GM19099 (cell line): Measurements from ENCODE around the gene PHF12.

Source experiments
- POLR2A ChIP-seq: IDR thresholded peaks from 3 replicates; pipeline ENCODE4 v1.6.1; 2011; ENCODE audit warnings: low read depth; ENCODE audit not compliant: insufficient read length; ENCODE audit errors: extremely low read depth

The PHF12 gene

DNA sequence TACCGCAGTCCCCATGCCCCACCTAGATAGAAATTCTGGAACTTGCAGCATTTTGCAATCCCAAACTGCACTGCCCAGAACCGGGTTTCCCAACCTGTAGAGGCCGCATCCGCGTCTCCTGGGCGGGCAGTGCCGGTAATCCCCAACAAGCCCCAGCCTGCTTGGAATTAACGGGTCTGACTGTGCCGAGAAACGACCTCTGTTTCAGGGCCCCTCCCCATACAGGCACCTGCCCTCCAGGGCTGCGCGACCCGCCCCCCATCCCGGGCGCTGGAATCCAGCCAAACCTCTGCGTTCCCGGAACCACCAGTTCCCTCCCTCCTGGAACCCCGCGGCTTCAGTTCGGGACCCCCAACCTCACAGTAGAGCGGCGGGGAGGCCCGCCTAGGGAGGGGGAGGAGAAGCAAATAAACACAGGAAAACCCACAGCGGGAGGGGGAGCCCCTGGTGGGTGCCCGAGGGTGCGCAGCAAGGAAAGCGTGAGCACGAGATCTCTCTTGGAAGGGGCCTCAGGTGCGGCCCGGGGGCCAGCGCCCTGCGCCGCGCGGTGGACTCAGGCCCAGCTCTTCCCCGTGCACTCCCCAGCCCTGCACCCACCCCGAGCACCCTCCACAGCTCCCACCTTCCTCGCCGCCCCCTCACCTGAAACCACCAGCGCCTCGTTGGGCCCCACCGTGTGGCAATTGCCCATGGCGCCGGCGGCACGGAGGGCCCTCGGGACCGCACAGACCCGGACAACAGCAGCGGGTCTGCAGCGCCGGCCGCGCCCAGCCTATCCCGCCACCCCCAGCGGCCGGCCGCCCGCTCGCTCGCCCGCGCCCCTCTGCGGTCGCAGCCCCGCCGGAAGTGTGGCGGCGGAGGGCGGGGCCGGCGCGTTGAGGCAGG is 54.2 kb downstream of the PHF12 start, which contains the start of gene FLOT2:
FLOT2 (minus strand) TSS at position 850 of the 885 bp plus-strand sequence; CDS start at position 691, 159 bp downstream.
- TF ChIP-seq POLR2A, result peak; percentile 43

DNA sequence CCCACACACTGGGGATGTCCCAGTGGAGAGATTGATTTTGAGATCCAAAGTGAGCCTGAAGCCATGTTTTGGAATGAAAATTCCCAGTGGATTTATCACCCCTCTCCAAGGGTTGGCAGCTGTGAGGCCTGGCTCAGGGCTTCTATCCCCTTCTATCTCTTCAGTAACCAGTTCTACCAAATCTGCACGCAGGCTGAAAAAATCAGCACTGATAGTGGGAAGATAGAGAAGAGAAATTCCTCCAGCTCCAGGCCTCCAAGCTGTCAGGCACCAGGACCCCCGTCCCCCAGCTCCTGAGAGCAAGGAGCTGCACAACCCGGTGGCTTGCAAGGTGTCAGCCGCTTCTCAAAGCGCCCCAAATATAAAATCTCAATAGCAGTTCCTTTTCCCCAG is 54.8 kb downstream of the PHF12 start:
- no peak for TF ChIP-seq POLR2A

DNA sequence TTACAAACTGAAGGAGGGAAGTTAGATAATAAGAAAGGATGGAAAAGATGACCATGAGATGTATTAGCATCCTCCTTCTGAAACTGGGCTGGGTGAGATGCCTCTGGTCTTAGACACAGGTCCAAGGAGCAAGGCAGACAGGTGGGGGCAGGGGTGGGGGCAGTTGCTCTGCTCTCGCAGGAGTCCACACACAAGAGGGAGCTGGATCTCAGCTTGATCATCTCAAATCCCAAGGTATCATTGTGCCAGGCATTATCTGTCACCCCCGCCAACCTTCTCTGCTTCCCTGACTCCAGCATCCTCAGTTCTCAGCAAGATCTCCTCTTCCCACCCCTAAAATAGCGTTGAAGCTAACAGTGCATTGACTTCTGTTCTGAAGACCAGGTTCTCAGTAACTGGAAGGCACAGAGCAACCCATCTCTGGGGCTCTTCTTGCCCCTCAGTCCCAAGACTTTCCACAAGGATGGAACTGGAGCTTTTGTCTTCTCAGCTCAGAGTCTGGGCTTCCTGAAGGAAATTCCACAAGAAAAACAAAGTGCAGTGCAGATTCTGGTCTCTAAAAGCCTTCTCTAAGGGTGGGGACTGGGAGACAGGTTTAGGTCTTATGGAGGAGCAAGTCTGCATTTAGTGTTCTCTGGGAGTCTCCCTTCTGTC is 55.4 kb downstream of the PHF12 start:
- no peak for TF ChIP-seq POLR2A

DNA sequence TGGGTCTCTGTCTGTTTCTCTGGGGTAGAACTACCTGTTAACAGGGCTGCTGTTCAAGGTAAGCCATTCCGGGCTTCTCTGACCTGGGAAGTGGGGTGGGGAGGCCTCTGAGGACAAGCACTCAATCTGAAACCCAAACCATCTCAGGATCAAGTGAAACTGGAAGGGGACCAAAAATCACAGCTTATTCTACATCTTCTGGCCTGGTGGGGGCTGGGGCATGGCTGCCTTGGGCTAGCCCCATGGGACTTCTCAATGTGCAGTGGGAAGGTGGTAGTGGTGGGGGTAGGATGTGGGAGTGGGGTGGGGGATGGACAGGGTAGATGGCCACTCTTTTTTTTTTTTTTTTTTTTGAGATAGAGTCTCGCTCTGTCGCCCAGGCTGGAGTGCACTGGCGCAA is 59.3 kb downstream of the PHF12 start:
- TF ChIP-seq POLR2A, result no peak

DNA sequence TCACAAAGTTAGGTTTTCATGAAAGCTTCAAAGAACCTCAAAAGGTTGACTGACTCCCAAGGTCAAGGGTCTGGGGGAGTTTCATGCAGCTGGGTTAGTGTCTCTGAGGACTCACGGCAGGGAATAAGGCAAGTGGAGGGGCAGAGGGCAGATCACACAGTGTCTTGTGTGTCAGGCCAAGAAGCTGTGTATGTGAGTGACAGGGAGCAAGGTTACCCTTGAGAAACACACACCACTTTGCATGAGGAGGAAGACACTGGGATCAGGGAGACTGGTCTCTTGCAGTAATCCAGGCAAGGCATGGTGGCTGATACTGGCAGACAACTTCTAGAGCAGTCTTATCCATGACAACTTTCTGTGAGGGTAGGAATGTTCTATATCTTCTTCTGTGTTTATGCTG is 60.1 kb downstream of the PHF12 start:
- TF ChIP-seq POLR2A, result no peak

DNA sequence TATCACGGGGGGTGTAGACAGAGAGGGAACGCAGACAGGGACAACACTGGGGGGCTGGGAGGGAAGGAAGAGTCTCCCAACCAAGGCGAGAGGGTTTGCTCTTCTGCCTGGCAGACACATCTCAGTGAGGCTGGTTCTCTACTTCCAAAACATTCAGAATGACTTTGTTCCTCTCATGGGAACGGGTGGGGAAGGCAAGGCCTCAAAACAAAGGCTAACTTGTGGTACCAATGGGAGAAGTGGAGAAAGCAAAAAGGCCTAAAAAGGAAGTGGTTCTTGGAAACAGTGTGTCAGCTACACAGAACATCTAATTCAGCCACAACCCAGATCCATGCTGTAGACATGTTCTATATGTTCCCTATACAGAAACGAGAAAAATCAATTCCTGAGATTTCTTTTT is 61.3 kb downstream of the PHF12 start:
- no peak for TF ChIP-seq POLR2A

DNA sequence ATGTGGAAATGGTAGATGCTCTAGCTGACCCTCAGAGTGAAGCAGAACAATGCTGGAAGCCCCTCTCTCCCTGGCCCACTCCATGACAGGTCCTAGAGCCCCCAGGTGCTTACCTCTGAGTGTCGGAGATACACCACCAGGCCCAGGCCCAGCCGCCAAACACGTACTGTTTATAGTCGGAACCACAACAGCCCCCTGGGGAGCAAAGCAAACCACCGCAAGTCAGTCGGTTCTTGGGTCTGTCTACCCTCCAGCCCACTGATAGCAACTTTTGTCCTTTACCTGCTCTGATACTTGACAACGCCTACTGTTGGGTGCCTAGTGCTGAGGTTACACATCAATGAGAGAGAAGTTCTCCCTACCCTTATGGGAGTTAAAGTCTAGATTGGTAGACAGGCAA is 62.5 kb downstream of the PHF12 start:
- no peak for TF ChIP-seq POLR2A

DNA sequence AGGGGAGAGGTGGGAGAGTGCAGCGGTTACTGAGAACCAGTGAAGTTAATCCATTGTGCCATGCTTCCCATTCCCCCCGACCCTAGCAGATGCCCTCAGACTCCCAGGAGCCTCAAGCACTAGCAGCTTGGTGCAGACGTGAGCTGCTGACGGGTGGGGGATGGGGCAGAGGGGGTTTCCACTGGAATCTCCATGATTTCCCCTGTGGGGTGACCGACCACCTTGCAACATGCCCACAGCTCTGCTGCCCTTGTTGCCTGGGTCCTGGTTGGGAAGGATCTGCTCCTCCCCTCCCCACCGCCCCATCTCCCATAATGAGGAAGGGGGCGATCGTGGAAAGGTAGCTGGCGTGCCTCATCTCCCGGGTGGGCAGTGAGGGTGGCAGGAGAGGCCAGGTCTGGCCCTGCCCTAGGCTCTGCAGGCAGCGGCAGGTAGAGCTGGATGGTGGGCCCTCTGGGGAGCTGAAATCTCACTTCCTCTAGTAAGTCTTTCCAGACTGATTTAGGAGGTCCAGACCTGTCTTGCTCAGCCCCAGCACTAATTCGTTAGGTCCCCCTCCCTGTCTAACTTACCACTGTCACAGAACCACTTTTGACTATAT is 63.3 kb downstream of the PHF12 start:
- TF ChIP-seq POLR2A, result no peak

DNA sequence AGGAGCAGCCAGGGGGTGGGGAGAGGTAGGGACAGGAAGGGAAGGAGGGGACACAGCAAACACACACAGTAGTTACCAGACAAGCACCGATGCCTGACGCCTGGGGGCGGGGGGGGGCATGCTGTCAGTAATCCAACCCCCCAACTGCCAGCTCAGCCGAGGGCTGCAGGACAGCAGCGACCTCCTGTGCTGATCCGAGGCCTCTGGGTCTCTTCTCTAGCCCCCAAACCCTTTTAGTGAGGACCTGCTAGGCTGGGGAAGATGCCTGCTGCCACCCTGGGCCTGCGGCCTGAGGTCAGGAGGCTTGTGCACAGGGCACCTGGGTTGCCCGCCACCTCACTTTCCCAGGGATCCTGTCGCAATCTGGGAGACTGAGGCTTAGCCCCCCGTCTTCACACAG is 65.4 kb downstream of the PHF12 start:
- no peak for TF ChIP-seq POLR2A

DNA sequence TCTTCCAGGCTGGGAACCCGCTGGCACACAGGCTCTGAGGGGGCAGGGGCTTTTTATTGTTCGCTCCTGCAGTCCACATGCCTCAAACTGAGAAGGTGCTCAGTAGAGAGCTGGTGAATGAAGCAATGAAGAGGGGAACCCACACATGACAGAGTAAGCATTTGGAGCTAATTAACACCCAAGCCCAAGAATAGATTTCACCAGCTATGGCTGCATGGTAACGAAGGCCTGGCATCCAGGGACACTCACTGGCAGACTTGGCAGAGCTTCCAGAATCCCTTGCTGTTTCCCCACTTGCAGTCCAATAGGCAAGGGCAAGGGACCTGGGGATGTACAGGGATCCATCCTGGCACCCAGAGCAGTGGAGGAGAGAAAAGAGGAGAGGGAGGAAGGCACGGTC is 66.0 kb downstream of the PHF12 start:
- TF ChIP-seq POLR2A, result no peak

DNA sequence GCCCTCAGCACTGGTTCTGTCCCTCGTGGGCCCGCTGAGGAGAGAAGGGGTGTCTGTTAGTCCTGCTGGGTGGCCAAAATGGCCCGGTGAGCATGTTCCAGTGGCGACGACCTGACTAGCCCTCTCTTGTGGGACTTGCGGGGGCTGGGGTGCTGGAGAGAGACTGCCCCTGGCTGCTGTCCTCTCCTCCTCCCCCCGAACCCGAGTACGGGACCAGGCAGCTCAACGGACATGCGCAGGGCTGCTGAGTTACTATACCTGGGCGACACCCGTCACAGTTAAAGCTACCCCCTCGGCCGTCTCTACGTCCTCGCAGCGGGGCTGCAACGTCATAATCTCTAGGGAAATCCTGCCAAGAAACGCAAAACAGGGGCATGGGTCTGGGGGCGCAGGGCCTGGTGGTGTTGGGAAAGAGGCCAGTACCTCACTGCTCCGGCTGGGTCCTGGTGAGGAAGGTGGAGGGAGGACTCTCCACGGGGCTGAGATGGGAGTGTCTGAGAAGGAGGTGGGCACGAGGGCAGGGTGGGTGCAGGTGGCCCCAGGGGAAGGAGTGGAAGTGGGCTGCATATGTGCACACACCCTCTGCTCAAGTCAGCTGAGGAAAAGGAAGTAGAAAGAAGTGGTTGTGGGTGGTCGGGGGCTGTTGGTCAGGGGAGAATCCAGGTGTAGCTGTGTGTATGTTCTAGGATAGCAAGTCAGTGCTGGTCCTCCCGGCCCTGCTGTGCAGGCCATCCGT is 67.2 kb downstream of the PHF12 start:
- no peak for TF ChIP-seq POLR2A

DNA sequence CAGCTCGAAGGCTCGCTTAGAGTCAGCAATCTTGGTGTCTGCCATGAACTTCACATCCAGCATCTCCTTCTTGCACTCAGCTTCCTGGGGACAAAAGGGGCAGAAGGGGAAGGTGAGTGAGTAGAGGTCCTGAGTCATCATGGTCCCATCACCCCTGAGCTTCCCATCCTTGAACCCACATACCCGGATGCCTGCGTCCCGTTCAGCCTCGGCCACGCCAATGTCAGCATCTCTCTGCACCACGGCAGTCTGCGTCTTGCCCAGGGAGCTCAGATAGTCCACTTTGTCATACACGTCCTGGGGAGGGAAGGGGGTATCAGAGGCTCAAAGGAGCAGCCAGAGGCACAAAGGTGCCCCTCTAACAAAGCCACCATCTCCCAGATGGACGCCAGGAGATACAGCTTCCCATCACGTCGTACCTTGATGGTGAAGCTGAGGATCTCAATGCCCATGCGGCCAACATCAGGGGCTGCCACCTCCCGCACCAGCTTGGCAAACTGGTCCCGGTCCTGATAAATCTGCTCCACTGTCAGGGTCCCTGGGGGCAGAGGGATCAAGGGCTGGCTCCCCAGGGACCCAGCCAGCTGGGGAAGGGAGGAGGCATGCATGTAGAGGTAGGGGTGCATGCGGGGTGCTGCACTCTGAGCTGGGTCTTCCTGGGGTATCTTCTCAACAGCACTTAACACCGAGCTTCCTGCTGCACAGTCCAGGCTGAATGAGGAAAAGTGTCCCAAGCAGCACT is 69.0 kb downstream of the PHF12 start:
- no peak for TF ChIP-seq POLR2A

DNA sequence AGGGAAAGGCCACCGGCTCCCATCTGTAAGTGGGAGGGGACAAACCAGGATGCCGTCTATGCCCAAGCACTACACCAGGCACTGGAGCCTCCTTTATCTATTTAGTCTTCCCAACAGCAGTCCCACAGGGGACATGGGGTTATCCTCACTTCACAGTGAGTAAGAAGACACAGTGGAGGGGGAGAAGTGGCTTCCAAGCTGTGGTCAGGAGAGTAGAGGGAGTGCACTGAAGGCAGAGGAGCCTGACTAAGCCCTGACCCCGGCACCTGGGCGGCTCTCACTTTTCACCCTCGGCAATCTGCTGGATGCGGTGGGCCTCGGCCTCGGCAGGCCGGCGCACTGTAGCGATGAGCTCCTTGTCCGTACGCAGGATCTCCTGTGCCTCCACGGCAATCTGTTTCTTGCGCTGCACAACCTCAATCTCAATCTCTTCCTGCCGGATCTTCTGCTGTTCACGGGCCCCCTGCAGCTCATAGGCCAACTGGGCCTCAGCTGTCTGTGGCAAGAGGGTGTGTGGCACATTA is 69.7 kb downstream of the PHF12 start:
- no peak for TF ChIP-seq POLR2A

DNA sequence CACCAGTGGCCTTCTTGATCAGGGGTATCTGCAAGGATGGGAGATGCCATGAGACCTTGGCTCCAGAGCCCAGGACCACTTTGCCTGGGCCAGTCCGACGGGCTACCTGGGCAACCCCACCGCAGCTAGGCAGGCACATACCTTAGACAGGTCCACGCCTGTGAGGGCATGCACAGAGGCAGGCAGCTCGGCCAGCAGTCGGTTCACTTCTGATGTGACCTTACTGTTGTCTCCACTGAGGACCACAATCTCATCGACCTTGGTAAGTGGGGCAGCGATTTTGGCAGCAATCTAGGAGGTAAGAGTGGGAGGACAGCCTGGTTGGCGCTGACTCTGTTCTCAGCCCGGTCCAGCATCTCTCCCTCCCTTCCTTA is 70.8 kb downstream of the PHF12 start:
- TF ChIP-seq POLR2A, result no peak
